H1 (cell line): ENCODE measurements around the gene LYRM4. TPM values are rescaled to one million over a fixed set of nuclear protein-coding genes. Genes with fewer than 3 reads are reported as not detected.

Experiments
- CTCF ChIA-PET: fragments of 300-600 bp; sonication (Branson Sonifier 250); formaldehyde crosslinking; loops from one replicate; lab custom pipeline; 2021; ENCODE audit not compliant: partially characterized antibody; lab: Charles Lee
- POLR2A ChIA-PET: fragments of 300-600 bp; sonication (Branson Sonifier 250); formaldehyde crosslinking; loops from one replicate; lab custom pipeline; 2021; ENCODE audit warnings: inconsistent platforms; ENCODE audit not compliant: partially characterized antibody; lab: Charles Lee
- DNase-seq, 2 experiments: peaks; one replicate each; pipeline versions ENCODE4 v3.0.0 to v3.0.0-alpha.2; 2010 to 2022; ENCODE audit warnings: low spot score in 2 of 2, low read depth in 1 of 2, mixed read lengths in 1 of 2
- FAIRE-seq: peaks from 2 replicates; lab custom pipeline; 2011; peaks lifted over from hg19 to GRCh38; lab: Jason Lieb, UNC
- H2AFZ ChIP-seq: 2 replicates; pipeline ENCODE4 v1.8.1; 2012; ENCODE audit warnings: low read length, inconsistent platforms
- H2AK5ac ChIP-seq: 2 replicates; pipeline ENCODE4 v1.6.1; 2013; ENCODE audit warnings: low read depth, low read length
- H2BK120ac ChIP-seq: replicated peaks from 2 replicates; pipeline ENCODE3; 2013; ENCODE audit warnings: low read depth, low read length, inconsistent platforms
- H2BK12ac ChIP-seq: 2 replicates; pipeline ENCODE4 v1.6.1; 2013; ENCODE audit warnings: low read depth, low read length
- H2BK15ac ChIP-seq: 2 replicates; pipeline ENCODE4 v1.6.1; 2013; ENCODE audit warnings: low read length
- H2BK20ac ChIP-seq: 2 replicates; pipeline ENCODE4 v1.6.1; 2013; ENCODE audit warnings: low read length
- H2BK5ac ChIP-seq: 2 replicates; pipeline ENCODE4 v1.6.1; 2013; ENCODE audit warnings: low read depth, low read length
- H3K14ac ChIP-seq: 2 replicates; pipeline ENCODE4 v1.6.1; 2013; ENCODE audit warnings: inconsistent platforms; ENCODE audit not compliant: insufficient read length
- H3K18ac ChIP-seq: 2 replicates; pipeline ENCODE4 v1.6.1; 2013; ENCODE audit warnings: low read length; ENCODE audit errors: extremely low read depth
- H3K23ac ChIP-seq: 2 replicates; pipeline ENCODE4 v1.6.1; 2013; ENCODE audit warnings: inconsistent platforms; ENCODE audit not compliant: insufficient read length
- H3K23me2 ChIP-seq: 2 replicates; pipeline ENCODE4 v1.6.1; 2013; ENCODE audit warnings: low read depth, low read length
- H3K27ac ChIP-seq: 2 replicates; pipeline ENCODE4 v1.6.1; 2011; ENCODE audit warnings: low read depth, low read length, inconsistent platforms
- H3K27me3 ChIP-seq, 4 experiments: replicated peaks in 1 of 4; 1 replicate in 1 of 4; 2 replicates in 3 of 4; pipeline versions ENCODE4 v1.6.1 to v1.8.1; 2011 to 2013; ENCODE audit warnings: low read length in 3 of 4, mild to moderate bottlenecking in 3 of 4, inconsistent platforms in 2 of 4, mixed read lengths in 2 of 4, moderate library complexity in 1 of 4; ENCODE audit not compliant: control insufficient read depth in 3 of 4, insufficient read depth in 3 of 4; ENCODE audit errors: extremely low read depth in 1 of 4
- H3K36me3 ChIP-seq, 4 experiments: 2 replicates each; pipeline versions ENCODE4 v1.6.1 to v1.8.1; 2011 to 2013; ENCODE audit warnings: mild to moderate bottlenecking in 4 of 4, low read length in 3 of 4, moderate library complexity in 2 of 4, control low read depth in 1 of 4, inconsistent platforms in 1 of 4; ENCODE audit not compliant: insufficient read depth in 4 of 4, control insufficient read depth in 2 of 4
- H3K4ac ChIP-seq: replicated peaks from 2 replicates; pipeline ENCODE3; 2013; ENCODE audit warnings: low read length, low read depth, mixed read lengths, inconsistent platforms; ENCODE audit not compliant: insufficient read length
- H3K4me1 ChIP-seq, 4 experiments: replicated peaks in 1 of 4; 1 replicate in 1 of 4; 2 replicates in 3 of 4; pipeline versions ENCODE4 v1.6.1 to v1.8.1; 2011 to 2013; ENCODE audit warnings: low read length in 3 of 4, inconsistent platforms in 2 of 4, mixed read lengths in 1 of 4; ENCODE audit not compliant: insufficient read depth in 4 of 4, control insufficient read depth in 3 of 4
- H3K4me2 ChIP-seq, 2 experiments: 2 replicates each; pipeline versions ENCODE4 v1.6.1 to v1.8.1; 2011 to 2013; ENCODE audit warnings: low read depth in 2 of 2, low read length in 2 of 2, control low read depth in 1 of 2, inconsistent platforms in 1 of 2, mild to moderate bottlenecking in 1 of 2; ENCODE audit not compliant: insufficient read depth in 1 of 2
- H3K4me3 ChIP-seq, 4 experiments: fragments of 200-600, 300-600 bp in 1 of 4; sonication (generic), shearing (Covaris generic), sonication (Bioruptor Twin) in 1 of 4; 2 replicates each; pipeline versions ENCODE4 v1.5.1 to v1.8.1; 2011 to 2016; ENCODE audit warnings: low read length in 4 of 4, low read depth in 3 of 4, control low read depth in 2 of 4, inconsistent platforms in 2 of 4, mild to moderate bottlenecking in 2 of 4, mixed read lengths in 1 of 4, moderate library complexity in 1 of 4; ENCODE audit not compliant: insufficient read depth in 2 of 4; ENCODE audit errors: extremely low read depth in 1 of 4
- H3K56ac ChIP-seq: replicated peaks from 2 replicates; pipeline ENCODE3; 2013; ENCODE audit warnings: low read depth, mild to moderate bottlenecking, mixed read lengths, low read length, inconsistent platforms; ENCODE audit not compliant: insufficient read length
- H3K79me1 ChIP-seq: 2 replicates; pipeline ENCODE4 v1.6.1; 2013; ENCODE audit warnings: low read depth, low read length, control low read depth
- H3K79me2 ChIP-seq, 2 experiments: 2 replicates each; pipeline versions ENCODE4 v1.6.1 to v1.8.1; 2012 to 2013; ENCODE audit warnings: low read length in 2 of 2, mild to moderate bottlenecking in 2 of 2, inconsistent platforms in 1 of 2; ENCODE audit not compliant: insufficient read depth in 2 of 2, control insufficient read depth in 1 of 2
- H3K9ac ChIP-seq, 4 experiments: replicated peaks in 1 of 4; 1 replicate in 1 of 4; 2 replicates in 3 of 4; pipeline versions ENCODE4 v1.6.1 to v1.8.1; 2011 to 2013; ENCODE audit warnings: low read depth in 3 of 4, low read length in 3 of 4, control low read depth in 2 of 4, mild to moderate bottlenecking in 2 of 4, moderate library complexity in 2 of 4, inconsistent platforms in 1 of 4; ENCODE audit errors: extremely low read depth in 1 of 4
- H3K9me3 ChIP-seq, 2 experiments: 2 replicates each; pipeline versions ENCODE4 v1.6.1 to v1.8.1; 2012 to 2013; ENCODE audit warnings: mild to moderate bottlenecking in 2 of 2, moderate library complexity in 2 of 2, control low read depth in 1 of 2, inconsistent platforms in 1 of 2, low read depth in 1 of 2, low read length in 1 of 2, mixed read lengths in 1 of 2; ENCODE audit not compliant: insufficient read depth in 2 of 2
- H4K20me1 ChIP-seq, 2 experiments: replicated peaks in 1 of 2; 2 replicates each; pipeline versions ENCODE3 to v1.8.1; 2011 to 2013; ENCODE audit warnings: inconsistent platforms in 2 of 2, low read length in 2 of 2, mild to moderate bottlenecking in 1 of 2; ENCODE audit not compliant: insufficient read depth in 2 of 2, control insufficient read depth in 1 of 2
- H4K5ac ChIP-seq: 2 replicates; pipeline ENCODE4 v1.6.1; 2013; ENCODE audit warnings: low read length, low read depth, mixed read lengths, inconsistent platforms; ENCODE audit not compliant: insufficient read length
- H4K8ac ChIP-seq: 2 replicates; pipeline ENCODE4 v1.8.0; 2013; ENCODE audit warnings: mild to moderate bottlenecking, moderate library complexity, low read length, inconsistent platforms; ENCODE audit not compliant: insufficient read depth; ENCODE audit errors: extremely low read depth
- H4K91ac ChIP-seq: replicated peaks from 2 replicates; pipeline ENCODE3; 2013; ENCODE audit warnings: low read length, mixed read lengths, inconsistent platforms; ENCODE audit not compliant: insufficient read length
- ASH2L ChIP-seq: fragments of 200-600, 300-600 bp; sonication (generic); IDR thresholded peaks from one replicate; pipeline ENCODE4 v1.7.1; 2017; ENCODE audit warnings: low read length
- BCL11A ChIP-seq, 2 experiments: IDR thresholded peaks; one replicate each; pipeline ENCODE4 v1.6.1; 2011; ENCODE audit warnings: low read depth in 2 of 2, low read length in 2 of 2, mild to moderate bottlenecking in 2 of 2
- CBX5 ChIP-seq: fragments of 300-800, 300-1000 bp; sonication (generic); IDR thresholded peaks from 2 replicates; pipeline ENCODE4 v1.7.1; 2016; ENCODE audit warnings: antibody characterized with exemption, low read length, low read depth
- EGR1 ChIP-seq: IDR thresholded peaks from 2 replicates; pipeline ENCODE4 v1.6.1; 2011; ENCODE audit warnings: low read depth, low read length, borderline replicate concordance
- EZH2 ChIP-seq: fragments of 200-600 bp; sonication (generic); IDR thresholded peaks from 2 replicates; pipeline ENCODE4 v1.7.1; 2012; ENCODE audit warnings: low read depth, mild to moderate bottlenecking, moderate library complexity, low read length, inconsistent platforms; ENCODE audit not compliant: severe bottlenecking
- GTF2F1 ChIP-seq: IDR thresholded peaks from 2 replicates; pipeline ENCODE4 v1.6.1; 2012; ENCODE audit warnings: low read depth, low read length, improper control_type of control experiment, borderline replicate concordance
- KDM4A ChIP-seq: IDR thresholded peaks from one replicate; pipeline ENCODE4 v1.7.1; 2012; ENCODE audit warnings: low read depth, mild to moderate bottlenecking, moderate library complexity, low read length, inconsistent platforms; ENCODE audit not compliant: severe bottlenecking
- RAD21 ChIP-seq, 2 experiments: IDR thresholded peaks in 1 of 2; conservative IDR thresholded peaks in 1 of 2; 2 replicates each; pipeline ENCODE4 v1.6.1; 2011; ENCODE audit warnings: low read depth in 2 of 2, low read length in 2 of 2, improper control_type of control experiment in 1 of 2, inconsistent platforms in 1 of 2, mild to moderate bottlenecking in 1 of 2, moderate library complexity in 1 of 2
- RFX5 ChIP-seq: IDR thresholded peaks from 2 replicates; pipeline ENCODE4 v1.6.1; 2011; ENCODE audit warnings: low read depth, low read length, improper control_type of control experiment, borderline replicate concordance
- SP2 ChIP-seq: IDR thresholded peaks from 2 replicates; pipeline ENCODE4 v1.6.1; 2012; ENCODE audit warnings: mild to moderate bottlenecking, low read length, inconsistent platforms
- WGBS, 2 experiments: shearing (Covaris generic) in 1 of 2; methylation state at CpG; one replicate each; pipeline versions ENCODE4 v1.1.6 to v1.1.7; 2013 to 2015; ENCODE audit warnings: low lambda C conversion rate in 2 of 2, mixed read lengths in 2 of 2, inconsistent platforms in 1 of 2, low coverage in 1 of 2, missing lambda C conversion rate in 1 of 2; ENCODE audit not compliant: insufficient replicate concordance in 2 of 2, insufficient coverage in 1 of 2, insufficient read length in 1 of 2; ENCODE audit errors: extremely low coverage in 1 of 2, missing lambda C conversion rate in 1 of 2; 5-methylcytosine and 5-hydroxymethylcytosine counted together
- polyA plus RNA-seq, 7 experiments: library from polyadenylated mRNA; depleted of rRNA in 3 of 7; stranded (reverse) in 5 of 7; unstranded in 2 of 7; fragments of >200 nt in 5 of 7; fragments of 200-250 nt in 2 of 7; gene quantifications; 1 replicate in 5 of 7; 2 replicates in 1 of 7; 4 replicates in 1 of 7; pipeline versions ENCODE4 v1.2.1 to v1.2.3, GENCODE V29; 2011 to 2013; ENCODE audit warnings: missing spikeins in 2 of 7, mixed read lengths in 2 of 7
- total RNA-seq: library from RNA; stranded (reverse); fragmentation: NEBNext Ultra II Directional; extraction: Animal tissue kit (Norgen Biotek cat#: 25700); gene quantifications from 2 replicates; pipeline ENCODE4 v1.2.1, GENCODE V29; 2021
- TF ChIP-seq, protein P1 (sequence below): IDR thresholded peaks from 2 replicates; pipeline ENCODE4 v1.6.1; 2012; ENCODE audit warnings: low read length, inconsistent platforms

The LYRM4 gene
- total and polyA plus RNA-seq, 2 of the 8 experiments (the other 6 are each of a cell fraction or from before 2014, with no cell fraction given): 56.6 to 62.8 TPM

DNA sequence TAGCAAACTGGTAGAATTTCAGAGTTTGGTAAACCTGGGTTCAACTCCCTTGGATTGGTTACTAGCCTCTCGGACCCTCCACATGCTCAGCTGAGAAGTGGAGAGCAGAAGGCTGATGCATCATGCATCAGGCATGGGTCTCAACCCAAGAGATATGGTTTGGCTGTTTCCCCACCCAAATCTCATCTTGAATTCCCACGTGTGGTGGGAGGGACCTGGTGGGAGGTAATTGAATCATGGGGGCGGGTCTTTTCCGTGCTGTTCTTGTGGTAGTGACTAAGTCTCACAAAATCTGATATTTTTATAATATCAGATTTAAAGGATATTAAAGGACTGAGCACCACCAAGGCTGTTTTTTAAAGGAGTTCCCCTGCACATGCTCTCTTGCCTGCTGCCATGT, 100.5 kb downstream of the LYRM4 start:
- 89% methylated on average over 4 of the region's 4 CpGs; no CpG with 5 or more reads in 1 of the 2 experiments for WGBS, 2 experiments
- Histone ChIP-seq H3K23ac (no peak overlapping the region), H2BK20ac (no peak overlapping the region), H3K56ac (no peak overlapping the region), H4K20me1 (peaks cover 0 to 5% of the 10 kb centered on the region in 2 experiments), H3K4me3 (no peak overlapping the region), H2BK5ac (no peak overlapping the region), H3K4ac (no peak overlapping the region), H3K79me2 (no peaks in the 10 kb centered on the region), H3K18ac (no peak overlapping the region), H4K5ac (no peak overlapping the region), H3K9ac (no peak overlapping the region), H2AFZ (no peak overlapping the region), H2BK120ac (no peak overlapping the region), H3K14ac (no peak overlapping the region), H4K91ac (no peak overlapping the region), H3K27ac (no peak overlapping the region), H3K9me3 (no peaks in the 10 kb centered on the region), H3K36me3 (no peaks in the 10 kb centered on the region), H2BK15ac (no peak overlapping the region), H3K79me1 (no peaks in the 10 kb centered on the region; the same call in 1 of the 2 replicates), H3K4me2 (no peak overlapping the region), H2AK5ac (no peak overlapping the region), H2BK12ac (no peak overlapping the region), H3K4me1 (no peaks in the 10 kb centered on the region), H4K8ac (no peak overlapping the region), H3K27me3 (no peaks in the 10 kb centered on the region), H3K23me2 (no peaks in the 10 kb centered on the region)
- ChIA-PET CTCF (interaction anchor here (1.3 to 2.4 kb wide), 3 partner anchors 14 to 16 kb away, joined by 3 to 9 read pairs (median 4); no protein-coding TSS in a partner anchor), POLR2A (no interaction called here)
- TF ChIP-seq KDM4A (no peak), RAD21 (IDR thresholded peaks at IDR 0.05 in 1 of 2, conservative IDR thresholded peaks at IDR 0.05 in 1 of 2; ENCODE audit: low read depth in 2 of 2, low read length in 2 of 2) (no peak), RFX5 (no peak), SP2 (no peak), CBX5 (no peak), EZH2 (no peak), EGR1 (no peak), BCL11A (IDR thresholded peaks at IDR 0.05; ENCODE audit: low read depth in 2 of 2, low read length in 2 of 2) (no peak), ASH2L (no peak), GTF2F1 (no peak)
- TF ChIP-seq, protein P1, sequence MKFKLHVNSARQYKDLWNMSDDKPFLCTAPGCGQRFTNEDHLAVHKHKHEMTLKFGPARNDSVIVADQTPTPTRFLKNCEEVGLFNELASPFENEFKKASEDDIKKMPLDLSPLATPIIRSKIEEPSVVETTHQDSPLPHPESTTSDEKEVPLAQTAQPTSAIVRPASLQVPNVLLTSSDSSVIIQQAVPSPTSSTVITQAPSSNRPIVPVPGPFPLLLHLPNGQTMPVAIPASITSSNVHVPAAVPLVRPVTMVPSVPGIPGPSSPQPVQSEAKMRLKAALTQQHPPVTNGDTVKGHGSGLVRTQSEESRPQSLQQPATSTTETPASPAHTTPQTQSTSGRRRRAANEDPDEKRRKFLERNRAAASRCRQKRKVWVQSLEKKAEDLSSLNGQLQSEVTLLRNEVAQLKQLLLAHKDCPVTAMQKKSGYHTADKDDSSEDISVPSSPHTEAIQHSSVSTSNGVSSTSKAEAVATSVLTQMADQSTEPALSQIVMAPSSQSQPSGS: no peak
- no peak for FAIRE-seq
- no peak for DNase-seq
